ENCODE results near the gene NACC2. TPM values are rescaled to one million over a fixed set of nuclear protein-coding genes. Genes with fewer than 3 reads are reported as not detected.

Gene NACC2
- total and polyA plus RNA-seq, 9 donors, result 7.0 to 47.0 (median 27.2) TPM

DNA sequence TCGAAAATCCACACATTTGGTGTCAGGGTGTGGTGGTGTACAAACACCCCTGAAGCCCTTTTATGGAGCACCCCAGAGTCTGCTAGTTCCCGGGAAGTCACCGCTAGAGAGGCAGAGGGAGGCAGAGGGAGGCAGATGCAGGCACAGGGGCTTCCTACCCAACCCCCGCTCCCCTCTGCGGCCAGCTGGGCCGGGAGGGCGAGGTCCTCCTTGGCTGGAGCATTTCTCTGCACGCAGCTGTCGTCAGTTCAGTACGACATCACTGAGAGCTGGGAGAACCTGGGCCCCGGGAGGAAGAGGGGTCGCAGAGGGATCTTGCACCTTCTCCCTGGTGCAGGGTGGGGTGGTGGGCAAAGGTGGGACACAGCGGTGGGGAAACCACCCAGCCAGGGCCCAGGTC lies 118.1 kb downstream of the NACC2 start:
- no peak for DNase-seq
- Histone ChIP-seq H3K36me3 (no peaks in the 10 kb centered on the region), H3K27ac (no peak overlapping the region), H3K4me3 (no peak overlapping the region), H3K27me3 (no peaks in the 10 kb centered on the region), H3K4me1 (ENCODE audit: insufficient read depth) (no peaks in the 10 kb centered on the region), H3K9me3 (no peaks in the 10 kb centered on the region)
- 22 to 26% (median 23%) methylated on average over 11 to 13 of the region's 13 CpGs for WGBS, 3 donors
- TF ChIP-seq, protein P1, sequence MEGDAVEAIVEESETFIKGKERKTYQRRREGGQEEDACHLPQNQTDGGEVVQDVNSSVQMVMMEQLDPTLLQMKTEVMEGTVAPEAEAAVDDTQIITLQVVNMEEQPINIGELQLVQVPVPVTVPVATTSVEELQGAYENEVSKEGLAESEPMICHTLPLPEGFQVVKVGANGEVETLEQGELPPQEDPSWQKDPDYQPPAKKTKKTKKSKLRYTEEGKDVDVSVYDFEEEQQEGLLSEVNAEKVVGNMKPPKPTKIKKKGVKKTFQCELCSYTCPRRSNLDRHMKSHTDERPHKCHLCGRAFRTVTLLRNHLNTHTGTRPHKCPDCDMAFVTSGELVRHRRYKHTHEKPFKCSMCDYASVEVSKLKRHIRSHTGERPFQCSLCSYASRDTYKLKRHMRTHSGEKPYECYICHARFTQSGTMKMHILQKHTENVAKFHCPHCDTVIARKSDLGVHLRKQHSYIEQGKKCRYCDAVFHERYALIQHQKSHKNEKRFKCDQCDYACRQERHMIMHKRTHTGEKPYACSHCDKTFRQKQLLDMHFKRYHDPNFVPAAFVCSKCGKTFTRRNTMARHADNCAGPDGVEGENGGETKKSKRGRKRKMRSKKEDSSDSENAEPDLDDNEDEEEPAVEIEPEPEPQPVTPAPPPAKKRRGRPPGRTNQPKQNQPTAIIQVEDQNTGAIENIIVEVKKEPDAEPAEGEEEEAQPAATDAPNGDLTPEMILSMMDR (IDR thresholded peaks at IDR 0.05), result no peak
- TF ChIP-seq POLR2A (IDR thresholded peaks at IDR 0.05) (no peak), EP300 (IDR thresholded peaks at IDR 0.05) (no peak)
- intact Hi-C loops (cut with DNase I), result no loop called here

DNA sequence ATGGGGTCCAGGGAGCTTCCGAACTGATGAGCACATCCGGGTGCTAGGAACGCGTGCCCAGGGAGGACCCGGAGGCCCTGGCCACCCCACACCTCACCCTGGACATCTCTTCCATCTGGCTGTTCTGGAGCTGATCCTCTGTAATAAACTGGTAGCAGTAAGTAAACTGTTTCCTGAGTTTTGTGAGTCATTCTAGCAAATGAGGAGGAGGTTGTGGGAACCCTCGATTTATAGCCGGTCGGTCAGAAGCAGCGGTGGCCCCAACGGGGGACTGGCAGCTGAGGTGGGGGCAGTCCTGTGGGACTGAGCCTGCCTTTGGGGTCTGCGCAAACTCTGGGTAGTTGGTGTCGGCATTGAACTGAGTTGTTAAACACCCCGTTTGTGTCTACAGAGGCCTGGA lies 118.6 kb downstream of the NACC2 start:
- TF ChIP-seq, protein P1 (IDR thresholded peaks at IDR 0.05), result no peak
- TF ChIP-seq EP300 (IDR thresholded peaks at IDR 0.05), result no peak
- no peak for TF ChIP-seq POLR2A (IDR thresholded peaks at IDR 0.05)
- Histone ChIP-seq H3K4me3 (no peak overlapping the region), H3K9me3 (no peaks in the 10 kb centered on the region), H3K27ac (no peak overlapping the region), H3K27me3 (no peaks in the 10 kb centered on the region), H3K4me1 (ENCODE audit: insufficient read depth) (no peaks in the 10 kb centered on the region), H3K36me3 (no peaks in the 10 kb centered on the region)
- WGBS, 3 donors, result 62 to 76% (median 73%) methylated on average over 13 of the region's 13 CpGs
- DNase-seq, result no peak
- intact Hi-C loops (cut with DNase I), result no loop called here

DNA sequence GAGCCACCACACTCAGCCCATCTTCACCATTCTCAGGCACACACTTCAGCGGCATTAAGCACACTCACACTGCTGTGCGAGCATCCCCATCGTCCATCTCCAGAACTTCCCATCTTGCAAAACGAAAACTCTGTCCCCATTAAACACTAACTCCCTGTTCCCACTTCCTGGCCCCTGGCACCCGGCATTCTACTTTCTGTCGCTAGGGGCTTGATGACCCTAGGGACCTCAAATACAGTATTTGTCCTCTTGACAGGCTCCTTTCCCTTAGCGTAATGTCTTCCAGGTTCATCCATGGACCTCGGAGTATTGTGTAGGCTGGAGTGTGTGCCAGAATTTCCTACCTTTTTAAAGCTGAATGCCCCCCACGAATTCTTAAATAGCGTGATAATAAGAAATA lies 119.3 kb downstream of the NACC2 start:
- WGBS, 3 donors, result 83 to 86% (median 86%) methylated on average over 10 of the region's 10 CpGs
- Histone ChIP-seq H3K36me3 (no peaks in the 10 kb centered on the region), H3K27me3 (no peaks in the 10 kb centered on the region), H3K4me1 (ENCODE audit: insufficient read depth) (no peaks in the 10 kb centered on the region), H3K9me3 (no peaks in the 10 kb centered on the region), H3K4me3 (no peak overlapping the region), H3K27ac (no peak overlapping the region)
- no peak for DNase-seq
- TF ChIP-seq POLR2A (IDR thresholded peaks at IDR 0.05), result no peak
- TF ChIP-seq, protein P1 (IDR thresholded peaks at IDR 0.05), result no peak
- no peak for TF ChIP-seq EP300 (IDR thresholded peaks at IDR 0.05)
- intact Hi-C loops (cut with DNase I), result no loop called here

DNA sequence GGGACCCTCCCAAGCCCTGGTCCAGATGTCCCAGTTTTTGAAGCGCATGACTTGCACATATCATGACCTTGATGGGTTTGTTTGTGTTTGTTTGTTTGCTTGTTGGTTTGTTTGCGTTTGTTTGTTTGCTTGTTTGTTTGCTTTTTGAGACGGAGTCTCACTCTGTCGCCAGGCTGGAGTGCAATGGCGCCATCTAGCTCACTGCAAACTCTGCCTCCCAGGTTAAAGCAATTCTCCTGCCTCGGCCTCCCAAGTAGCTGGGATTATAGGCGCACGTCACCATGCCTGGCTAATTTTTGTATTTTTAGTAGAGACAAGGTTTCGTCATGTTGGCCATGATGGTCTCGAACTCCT lies 120.9 kb downstream of the NACC2 start:
- 55 to 60% (median 59%) methylated on average over 10 of the region's 10 CpGs for WGBS, 3 donors
- Histone ChIP-seq H3K9me3 (no peaks in the 10 kb centered on the region), H3K27ac (no peak overlapping the region), H3K36me3 (no peaks in the 10 kb centered on the region), H3K4me1 (ENCODE audit: insufficient read depth) (no peaks in the 10 kb centered on the region), H3K4me3 (no peak overlapping the region), H3K27me3 (no peaks in the 10 kb centered on the region)
- no peak for DNase-seq
- intact Hi-C loops (cut with DNase I), result no loop called here
- no peak for TF ChIP-seq EP300 (IDR thresholded peaks at IDR 0.05)
- no peak for TF ChIP-seq POLR2A (IDR thresholded peaks at IDR 0.05)
- TF ChIP-seq, protein P1 (IDR thresholded peaks at IDR 0.05), result no peak

All from ovary (tissue), 9 donors.